K562 (cell line): ENCODE results near the gene FGF22. TPM values are rescaled to one million over a fixed set of nuclear protein-coding genes. Genes with fewer than 3 reads are reported as not detected.

Experiments used
- ATAC-seq: fragments of 200-7000 bp; cut with Tn5 transposase; 3 replicates; pipeline ENCODE4 v1.9.1; 2020; ENCODE audit warnings: moderate library complexity
- BruUV-seq: library from RNA; stranded (reverse); fragments of 400-500 nt; replicated peaks from 2 replicates; lab custom pipeline; 2021; lab: Mats Ljungman, UMichigan
- CTCF ChIA-PET: fragments of 300-600 bp; formaldehyde crosslinking; extraction: SDS; loops from one replicate; lab custom pipeline; 2021; ENCODE audit warnings: low intra/inter-chr PET ratio; lab: Yijun Ruan, JAX
- POLR2A ChIA-PET: fragments of 300-600, 350-650 bp; sonication (Branson Sonifier 250); formaldehyde crosslinking; extraction: SDS; loops from one replicate; lab custom pipeline; 2021; ENCODE audit warnings: antibody characterized with exemption, inconsistent platforms; lab: Yijun Ruan, JAX
- DNase-seq, 4 experiments: peaks; one replicate each; pipeline versions ENCODE4 v3.0.0 to v3.0.0-alpha.2; 2011 to 2018; ENCODE audit warnings: low spot score in 3 of 4, mixed read lengths in 3 of 4; ENCODE audit errors: extremely low read depth in 1 of 4
- FAIRE-seq: peaks from 2 replicates; lab custom pipeline; 2011; peaks lifted over from hg19 to GRCh38; lab: Jason Lieb, UNC
- H2AFZ ChIP-seq: 2 replicates; pipeline ENCODE4 v1.6.0; 2011; ENCODE audit warnings: low read depth, low read length, control low read depth, inconsistent platforms
- H3K27ac ChIP-seq: fragments of 200-600 bp; 3 replicates; pipeline ENCODE4 v1.8.0; 2011; ENCODE audit warnings: low read depth, mild to moderate bottlenecking, control low read depth, inconsistent platforms, low read length, moderate library complexity, mixed read lengths; ENCODE audit errors: extremely low read depth
- H3K27me3 ChIP-seq, 2 experiments: fragments of 300-600 bp in 1 of 2; 2 replicates in 1 of 2; 3 replicates in 1 of 2; pipeline versions ENCODE4 v1.6.0 to v1.8.0; 2011; ENCODE audit warnings: inconsistent platforms in 2 of 2, low read length in 2 of 2, mild to moderate bottlenecking in 1 of 2, mixed read lengths in 1 of 2, moderate library complexity in 1 of 2; ENCODE audit not compliant: control insufficient read depth in 2 of 2, insufficient read depth in 2 of 2
- H3K36me3 ChIP-seq: fragments of 300-600 bp; 3 replicates; pipeline ENCODE4 v1.8.0; 2011; ENCODE audit warnings: mild to moderate bottlenecking, low read length, inconsistent platforms; ENCODE audit not compliant: control insufficient read depth, insufficient read depth
- H3K4me1 ChIP-seq, 2 experiments: fragments of 200-600 bp in 1 of 2; replicated peaks in 1 of 2; 2 replicates in 1 of 2; 3 replicates in 1 of 2; pipeline versions ENCODE4 v1.5.1 to v1.8.0; 2011; ENCODE audit warnings: inconsistent platforms in 2 of 2, low read length in 2 of 2, mild to moderate bottlenecking in 1 of 2, mixed read lengths in 1 of 2, moderate library complexity in 1 of 2; ENCODE audit not compliant: control insufficient read depth in 2 of 2, insufficient read depth in 2 of 2
- H3K4me2 ChIP-seq: 2 replicates; pipeline ENCODE4 v1.6.1; 2011; ENCODE audit warnings: low read length, control low read depth, inconsistent platforms, mixed read lengths; ENCODE audit not compliant: insufficient read depth
- H3K4me3 ChIP-seq: fragments of 200-600 bp; sonication (generic), shearing (Covaris generic); 2 replicates; pipeline ENCODE4 v1.5.1; 2016; ENCODE audit warnings: control low read depth, inconsistent platforms
- H3K79me2 ChIP-seq: fragments of 200-600 bp; 3 replicates; pipeline ENCODE4 v1.8.0; 2011; ENCODE audit warnings: low read length, inconsistent platforms; ENCODE audit not compliant: control insufficient read depth, insufficient read depth
- H3K9ac ChIP-seq, 2 experiments: 2 replicates each; pipeline versions ENCODE4 v1.6.0 to v1.6.1; 2011; ENCODE audit warnings: low read depth in 2 of 2, low read length in 2 of 2, control low read depth in 1 of 2, inconsistent platforms in 1 of 2, mild to moderate bottlenecking in 1 of 2, mixed read lengths in 1 of 2; ENCODE audit not compliant: insufficient read depth in 1 of 2
- H3K9me1 ChIP-seq: one replicate; pipeline ENCODE4 v1.6.0; 2011; ENCODE audit warnings: inconsistent platforms, mild to moderate bottlenecking, low read length, moderate library complexity; ENCODE audit not compliant: control insufficient read depth, insufficient read depth
- H3K9me3 ChIP-seq: replicated peaks from 2 replicates; pipeline ENCODE4 v1.5.1; 2011; ENCODE audit warnings: low read depth, low read length, inconsistent platforms; ENCODE audit not compliant: control insufficient read depth, insufficient read depth
- H4K20me1 ChIP-seq: replicated peaks from 2 replicates; pipeline ENCODE4 v1.6.1; 2011; ENCODE audit warnings: low read length, inconsistent platforms, mixed read lengths; ENCODE audit not compliant: control insufficient read depth, insufficient read depth
- BCOR ChIP-seq: fragments of 450-650 bp; IDR thresholded peaks from 2 replicates; pipeline ENCODE4 v1.6.1; 2016
- NFIC ChIP-seq: fragments of 450-650 bp; IDR thresholded peaks from 2 replicates; pipeline ENCODE4 v1.6.1; 2017; ENCODE audit warnings: mild to moderate bottlenecking, inconsistent platforms
- RBM25 ChIP-seq: fragments of 200-400 bp; formaldehyde crosslinking; IDR thresholded peaks from 2 replicates; pipeline ENCODE4 v1.6.1; 2018; ENCODE audit warnings: low read length, low read depth, moderate library complexity; ENCODE audit not compliant: severe bottlenecking
- U2AF1 ChIP-seq: fragments of 200-400 bp; formaldehyde crosslinking; optimal IDR thresholded peaks from 2 replicates; pipeline ENCODE3; 2017; ENCODE audit warnings: mild to moderate bottlenecking, low read depth, low read length, moderate library complexity
- ZNF124 ChIP-seq: sonication (generic); formaldehyde crosslinking; IDR thresholded peaks from 2 replicates; pipeline ENCODE4 v1.8.1; 2022; ENCODE audit warnings: missing genetic modification reagents
- WGBS: fragments of 100-300 bp; shearing (Covaris generic); methylation state at CpG from one replicate; pipeline ENCODE4 v1.1.6; 2016; ENCODE audit warnings: low coverage, mixed read lengths; ENCODE audit not compliant: insufficient coverage; ENCODE audit errors: missing lambda C conversion rate; 5-methylcytosine and 5-hydroxymethylcytosine counted together
- in situ Hi-C: fragments of 300-500 bp; cut with MboI; formaldehyde crosslinking; loops from 4 replicates; pipeline ENCODE4 v1.15.0; 2018; ENCODE audit warnings: inconsistent platforms, mixed read lengths
- intact Hi-C: fragments of 100-400 bp; cut with micrococcal nuclease; formaldehyde crosslinking; loops from 2 replicates; pipeline ENCODE4 v1.14.2; 2022
- polyA plus RNA-seq, 8 experiments: library from polyadenylated mRNA; depleted of rRNA in 4 of 8; stranded (reverse) in 5 of 8; unstranded in 3 of 8; fragments of >200 nt; fragmentation: Nextera tagmentation in 2 of 8; fragmentation: Illumina TruSeq in 1 of 8; extraction: Ambion mirVana in 2 of 8; extraction: Trizol in 1 of 8; gene quantifications; 2 replicates each; pipeline versions ENCODE4 v1.2.1 to v1.2.3, GENCODE V29; 2011 to 2014; ENCODE audit warnings: inconsistent platforms in 1 of 8, missing spikeins in 1 of 8
- total RNA-seq, 7 experiments: library from RNA; depleted of rRNA in 6 of 7; stranded (reverse); fragments of >200 nt in 6 of 7; fragmentation: Illumina TruSeq in 2 of 7; extraction: Trizol in 2 of 7; gene quantifications; 2 replicates each; pipeline versions ENCODE4 v1.2.1 to v1.2.3, GENCODE V29; 2011 to 2021; ENCODE audit warnings: low replicate concordance in 1 of 7
- TF ChIP-seq, protein P1 (sequence below), 3 experiments: fragments of 200-800 bp in 1 of 3; fragments of 250-450 bp in 1 of 3; fragments of 450-650 bp in 1 of 3; sonication (Bioruptor Pico) in 1 of 3; sonication (Bioruptor generic) in 1 of 3; formaldehyde crosslinking in 1 of 3; IDR thresholded peaks; 2 replicates each; pipeline versions ENCODE4 v1.6.1 to v1.8.0; 2016 to 2022; ENCODE audit warnings: mild to moderate bottlenecking in 2 of 3, missing genetic modification characterization in 2 of 3, missing compliant biosample characterization in 1 of 3, moderate library complexity in 1 of 3

The FGF22 gene
- total and polyA plus RNA-seq, 9 of the 15 experiments (the other 6 are each of a cell fraction or from before 2014, with no cell fraction given) = 0.14 to 2.2 (median 0.86) TPM; not detected in 4

DNA sequence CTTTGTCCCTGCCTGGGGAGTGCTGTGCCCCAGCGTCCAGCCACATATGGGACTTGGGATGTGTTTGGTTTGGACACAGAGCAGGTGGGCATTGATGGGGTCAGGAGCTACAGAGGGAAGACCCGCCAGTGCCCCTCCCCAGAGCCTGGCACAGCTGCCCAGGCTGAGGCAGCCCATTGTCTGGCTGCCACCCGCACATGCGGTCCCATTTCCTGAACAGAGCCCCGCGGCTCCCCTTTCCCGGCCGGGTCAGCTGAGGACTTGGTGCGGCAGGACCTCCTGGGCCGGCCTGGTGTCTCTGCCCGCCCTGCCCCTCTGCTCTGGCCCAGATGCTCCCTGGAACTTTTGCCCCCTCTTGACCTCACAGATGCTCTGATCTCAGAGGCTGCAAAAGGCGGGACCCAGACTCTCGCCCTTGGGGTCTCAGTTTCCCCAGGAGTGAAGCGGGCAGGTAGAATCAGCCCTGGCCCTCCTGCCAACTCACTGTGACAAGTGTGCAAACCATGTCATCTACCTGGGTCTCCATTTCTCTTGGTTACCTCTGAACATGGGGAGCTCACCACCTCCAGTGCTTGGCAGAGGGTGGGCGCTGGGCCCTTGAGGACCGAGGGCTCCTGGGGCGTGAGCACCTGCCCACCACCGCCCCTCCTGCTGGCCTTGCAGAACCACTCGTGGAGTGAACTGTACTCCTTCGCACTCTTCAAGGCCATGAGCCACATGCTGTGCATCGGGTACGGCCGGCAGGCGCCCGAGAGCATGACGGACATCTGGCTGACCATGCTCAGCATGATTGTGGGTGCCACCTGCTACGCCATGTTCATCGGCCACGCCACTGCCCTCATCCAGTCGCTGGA is 32.2 kb upstream of the FGF22 start:
- POLR2A ChIA-PET = interaction anchor here (1.1 kb wide), 1 partner anchor 31 kb away, joined by 4 read pairs; no protein-coding TSS in a partner anchor
- no peaks in the 10 kb centered on the region for H4K20me1 ChIP-seq
- H3K9me1 ChIP-seq = no peaks in the 10 kb centered on the region
- peaks cover 17 to 72% of the 10 kb centered on the region in 2 experiments for H3K4me1 ChIP-seq
- no peak overlapping the region for H3K27ac ChIP-seq
- ATAC-seq (no peak), DNase-seq (no peak)
- H3K9ac ChIP-seq = no peak overlapping the region
- H3K36me3 ChIP-seq = peaks cover 5% of the 10 kb centered on the region; the same call in 2 of the 3 replicates
- in situ Hi-C loops = no loop called here
- no peak overlapping the region for H3K4me3 ChIP-seq
- no TSS peak for BruUV-seq
- TF ChIP-seq BCOR (peak; percentile 71), RBM25 (peak; percentile 35), U2AF1 (no peak), NFIC (no peak), ZNF124 (no peak)
- TF ChIP-seq, protein P1, sequence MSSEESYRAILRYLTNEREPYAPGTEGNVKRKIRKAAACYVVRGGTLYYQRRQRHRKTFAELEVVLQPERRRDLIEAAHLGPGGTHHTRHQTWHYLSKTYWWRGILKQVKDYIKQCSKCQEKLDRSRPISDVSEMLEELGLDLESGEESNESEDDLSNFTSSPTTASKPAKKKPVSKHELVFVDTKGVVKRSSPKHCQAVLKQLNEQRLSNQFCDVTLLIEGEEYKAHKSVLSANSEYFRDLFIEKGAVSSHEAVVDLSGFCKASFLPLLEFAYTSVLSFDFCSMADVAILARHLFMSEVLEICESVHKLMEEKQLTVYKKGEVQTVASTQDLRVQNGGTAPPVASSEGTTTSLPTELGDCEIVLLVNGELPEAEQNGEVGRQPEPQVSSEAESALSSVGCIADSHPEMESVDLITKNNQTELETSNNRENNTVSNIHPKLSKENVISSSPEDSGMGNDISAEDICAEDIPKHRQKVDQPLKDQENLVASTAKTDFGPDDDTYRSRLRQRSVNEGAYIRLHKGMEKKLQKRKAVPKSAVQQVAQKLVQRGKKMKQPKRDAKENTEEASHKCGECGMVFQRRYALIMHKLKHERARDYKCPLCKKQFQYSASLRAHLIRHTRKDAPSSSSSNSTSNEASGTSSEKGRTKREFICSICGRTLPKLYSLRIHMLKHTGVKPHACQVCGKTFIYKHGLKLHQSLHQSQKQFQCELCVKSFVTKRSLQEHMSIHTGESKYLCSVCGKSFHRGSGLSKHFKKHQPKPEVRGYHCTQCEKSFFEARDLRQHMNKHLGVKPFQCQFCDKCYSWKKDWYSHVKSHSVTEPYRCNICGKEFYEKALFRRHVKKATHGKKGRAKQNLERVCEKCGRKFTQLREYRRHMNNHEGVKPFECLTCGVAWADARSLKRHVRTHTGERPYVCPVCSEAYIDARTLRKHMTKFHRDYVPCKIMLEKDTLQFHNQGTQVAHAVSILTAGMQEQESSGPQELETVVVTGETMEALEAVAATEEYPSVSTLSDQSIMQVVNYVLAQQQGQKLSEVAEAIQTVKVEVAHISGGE (CRISPR knock-in tag; IDR thresholded peaks at IDR 0.05) = no peak
- TF ChIP-seq, all 486 proteins: peak for 2
- CTCF ChIA-PET = no interaction called here
- H3K4me2 ChIP-seq = no peak overlapping the region
- no peaks in the 10 kb centered on the region for H3K79me2 ChIP-seq
- FAIRE-seq = no peak
- 91% methylated on average over 25 of the region's 30 CpGs for WGBS
- no peaks in the 10 kb centered on the region for H3K27me3 ChIP-seq
- H3K9me3 ChIP-seq = no peaks in the 10 kb centered on the region; the same call in 1 of the 2 replicates
- intact Hi-C loops = no loop called here
- no peak overlapping the region for H2AFZ ChIP-seq
